22Rv1 (cell line): ENCODE results near the gene GNG3.

ENCODE experiments used
- ZFX ChIP-seq: fragments of 450-650 bp; IDR thresholded peaks from 2 replicates; pipeline ENCODE4 v1.6.1; 2017; ENCODE audit warnings: antibody characterized with exemption, borderline replicate concordance
- TF ChIP-seq, protein P1 (sequence below): fragments of 450-650 bp; IDR thresholded peaks from 2 replicates; pipeline ENCODE4 v1.5.1; 2017; ENCODE audit warnings: mild to moderate bottlenecking

DNA sequence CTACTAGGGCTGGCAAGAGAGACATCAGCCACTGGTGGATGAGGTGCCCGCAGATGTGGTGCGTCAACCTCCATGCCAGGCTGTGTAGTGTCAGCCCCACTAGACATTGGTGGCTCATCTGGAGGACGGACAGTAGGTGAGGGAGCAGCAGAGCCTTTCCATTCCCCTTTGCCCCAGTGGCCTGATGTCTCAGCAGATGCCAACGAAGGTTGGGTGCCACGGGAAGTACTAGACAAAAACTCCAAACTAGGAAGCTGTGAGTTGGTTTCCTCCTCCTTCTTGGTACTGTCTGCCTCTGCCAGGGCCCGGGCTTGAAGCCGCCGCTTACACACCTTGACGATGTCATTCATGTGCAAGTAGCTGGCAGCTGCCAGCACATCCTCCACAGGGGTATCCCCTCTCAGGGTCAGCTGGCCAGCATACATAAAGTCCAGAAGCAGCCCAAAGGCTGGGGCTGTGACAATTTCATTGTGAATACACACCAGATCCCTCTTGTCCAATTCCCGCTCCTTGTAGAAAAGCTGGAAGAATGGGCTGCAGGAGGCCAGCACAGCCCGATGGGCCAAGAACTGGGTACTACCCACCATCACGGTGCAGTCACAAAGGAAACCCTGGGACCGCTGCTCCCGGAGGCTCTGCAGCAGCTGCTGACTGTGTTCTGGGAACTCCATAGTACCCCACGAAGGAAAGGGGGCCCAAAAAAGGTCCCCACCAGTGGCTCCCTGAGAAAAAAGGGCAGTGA, 45.7 kb downstream of the GNG3 start:
- TF ChIP-seq, protein P1, sequence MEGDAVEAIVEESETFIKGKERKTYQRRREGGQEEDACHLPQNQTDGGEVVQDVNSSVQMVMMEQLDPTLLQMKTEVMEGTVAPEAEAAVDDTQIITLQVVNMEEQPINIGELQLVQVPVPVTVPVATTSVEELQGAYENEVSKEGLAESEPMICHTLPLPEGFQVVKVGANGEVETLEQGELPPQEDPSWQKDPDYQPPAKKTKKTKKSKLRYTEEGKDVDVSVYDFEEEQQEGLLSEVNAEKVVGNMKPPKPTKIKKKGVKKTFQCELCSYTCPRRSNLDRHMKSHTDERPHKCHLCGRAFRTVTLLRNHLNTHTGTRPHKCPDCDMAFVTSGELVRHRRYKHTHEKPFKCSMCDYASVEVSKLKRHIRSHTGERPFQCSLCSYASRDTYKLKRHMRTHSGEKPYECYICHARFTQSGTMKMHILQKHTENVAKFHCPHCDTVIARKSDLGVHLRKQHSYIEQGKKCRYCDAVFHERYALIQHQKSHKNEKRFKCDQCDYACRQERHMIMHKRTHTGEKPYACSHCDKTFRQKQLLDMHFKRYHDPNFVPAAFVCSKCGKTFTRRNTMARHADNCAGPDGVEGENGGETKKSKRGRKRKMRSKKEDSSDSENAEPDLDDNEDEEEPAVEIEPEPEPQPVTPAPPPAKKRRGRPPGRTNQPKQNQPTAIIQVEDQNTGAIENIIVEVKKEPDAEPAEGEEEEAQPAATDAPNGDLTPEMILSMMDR, result no peak
- no peak for TF ChIP-seq ZFX
